Cardiac muscle cell (in vitro differentiated cells and primary cell): Measurements from ENCODE around the gene FBXW5. TPM values are rescaled to one million over a fixed set of nuclear protein-coding genes. Genes with fewer than 3 reads are reported as not detected.

Experiments used
- DNase-seq, 2 donors: peaks; one replicate each; pipeline versions ENCODE4 v3.0.0 to v3.0.0-alpha.2; 2010 to 2017; ENCODE audit warnings: low read depth in 1 of 2, low spot score in 1 of 2
- H3K27ac ChIP-seq: fragments of 200-600 bp; sonication (generic); 2 replicates; pipeline ENCODE4 v1.5.1; 2016
- H3K27me3 ChIP-seq: fragments of 200-600 bp; sonication (generic); 2 replicates; pipeline ENCODE4 v1.6.0; 2016; ENCODE audit warnings: control low read depth
- H3K36me3 ChIP-seq: fragments of 200-600 bp; sonication (generic); 2 replicates; pipeline ENCODE4 v1.5.1; 2016; ENCODE audit warnings: control low read depth
- H3K4me1 ChIP-seq: fragments of 200-600 bp; sonication (generic); 2 replicates; pipeline ENCODE4 v1.8.1; 2017; ENCODE audit warnings: low read depth, mild to moderate bottlenecking, mixed run types
- H3K4me3 ChIP-seq: fragments of 200-600 bp; sonication (generic); 2 replicates; pipeline ENCODE4 v1.5.1; 2016; ENCODE audit warnings: mild to moderate bottlenecking
- H3K9me3 ChIP-seq: fragments of 200-600 bp; sonication (generic); 2 replicates; pipeline ENCODE4 v1.5.1; 2017; ENCODE audit warnings: low read depth, mild to moderate bottlenecking, control low read depth
- polyA plus RNA-seq: library from polyadenylated mRNA; unstranded; fragments of >200 nt; fragmentation: Nextera tagmentation; extraction: Ambion mirVana; gene quantifications from 2 replicates; pipeline ENCODE4 v1.2.1, GENCODE V29; 2016
- total RNA-seq: library from RNA; depleted of rRNA; stranded (reverse); fragments of >200 nt; gene quantifications from 2 replicates; pipeline ENCODE4 v1.2.3, GENCODE V29; 2016
- TF ChIP-seq, protein P1 (sequence below): IDR thresholded peaks from 2 replicates; pipeline ENCODE4 v1.5.1; 2012; ENCODE audit warnings: low read depth, mild to moderate bottlenecking, low read length

Gene FBXW5
- total and polyA plus RNA-seq, 2 experiments from 2014 or later = 119 to 188 TPM

DNA sequence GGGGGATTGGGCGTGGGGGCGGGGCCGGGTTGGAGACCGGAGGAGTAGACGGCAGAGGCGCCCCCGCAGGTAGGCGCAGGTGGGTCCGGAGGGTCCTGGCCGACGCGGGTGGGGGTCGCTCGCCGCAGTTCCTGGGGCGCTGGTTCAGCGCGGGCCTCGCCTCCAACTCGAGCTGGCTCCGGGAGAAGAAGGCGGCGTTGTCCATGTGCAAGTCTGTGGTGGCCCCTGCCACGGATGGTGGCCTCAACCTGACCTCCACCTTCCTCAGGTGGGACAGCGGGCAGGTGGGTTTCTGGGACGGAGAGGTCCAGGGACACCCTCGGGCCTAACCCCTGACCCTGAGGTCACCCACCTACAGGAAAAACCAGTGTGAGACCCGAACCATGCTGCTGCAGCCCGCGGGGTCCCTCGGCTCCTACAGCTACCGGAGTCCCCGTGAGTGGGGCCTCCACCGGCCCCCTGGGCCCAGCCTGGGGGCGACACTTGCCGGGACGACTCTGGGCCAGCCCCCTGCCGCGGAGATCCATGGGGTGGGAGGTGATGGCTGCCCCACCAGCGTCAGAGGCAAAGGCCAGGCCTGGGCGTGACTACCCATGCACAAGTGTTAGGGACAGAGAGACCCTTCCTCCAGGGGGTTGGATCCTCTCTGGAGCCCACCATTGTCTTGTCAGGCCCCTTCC, 34.5 kb upstream of the FBXW5 start:
- H3K36me3 ChIP-seq = no peaks in the 10 kb centered on the region
- DNase-seq = no peak
- H3K4me3 ChIP-seq = no peak overlapping the region
- TF ChIP-seq, protein P1, sequence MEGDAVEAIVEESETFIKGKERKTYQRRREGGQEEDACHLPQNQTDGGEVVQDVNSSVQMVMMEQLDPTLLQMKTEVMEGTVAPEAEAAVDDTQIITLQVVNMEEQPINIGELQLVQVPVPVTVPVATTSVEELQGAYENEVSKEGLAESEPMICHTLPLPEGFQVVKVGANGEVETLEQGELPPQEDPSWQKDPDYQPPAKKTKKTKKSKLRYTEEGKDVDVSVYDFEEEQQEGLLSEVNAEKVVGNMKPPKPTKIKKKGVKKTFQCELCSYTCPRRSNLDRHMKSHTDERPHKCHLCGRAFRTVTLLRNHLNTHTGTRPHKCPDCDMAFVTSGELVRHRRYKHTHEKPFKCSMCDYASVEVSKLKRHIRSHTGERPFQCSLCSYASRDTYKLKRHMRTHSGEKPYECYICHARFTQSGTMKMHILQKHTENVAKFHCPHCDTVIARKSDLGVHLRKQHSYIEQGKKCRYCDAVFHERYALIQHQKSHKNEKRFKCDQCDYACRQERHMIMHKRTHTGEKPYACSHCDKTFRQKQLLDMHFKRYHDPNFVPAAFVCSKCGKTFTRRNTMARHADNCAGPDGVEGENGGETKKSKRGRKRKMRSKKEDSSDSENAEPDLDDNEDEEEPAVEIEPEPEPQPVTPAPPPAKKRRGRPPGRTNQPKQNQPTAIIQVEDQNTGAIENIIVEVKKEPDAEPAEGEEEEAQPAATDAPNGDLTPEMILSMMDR = no peak
- peaks cover 10% of the 10 kb centered on the region for H3K4me1 ChIP-seq
- H3K27ac ChIP-seq = no peak overlapping the region
- H3K9me3 ChIP-seq = no peaks in the 10 kb centered on the region
- peaks cover 12% of the 10 kb centered on the region for H3K27me3 ChIP-seq

DNA sequence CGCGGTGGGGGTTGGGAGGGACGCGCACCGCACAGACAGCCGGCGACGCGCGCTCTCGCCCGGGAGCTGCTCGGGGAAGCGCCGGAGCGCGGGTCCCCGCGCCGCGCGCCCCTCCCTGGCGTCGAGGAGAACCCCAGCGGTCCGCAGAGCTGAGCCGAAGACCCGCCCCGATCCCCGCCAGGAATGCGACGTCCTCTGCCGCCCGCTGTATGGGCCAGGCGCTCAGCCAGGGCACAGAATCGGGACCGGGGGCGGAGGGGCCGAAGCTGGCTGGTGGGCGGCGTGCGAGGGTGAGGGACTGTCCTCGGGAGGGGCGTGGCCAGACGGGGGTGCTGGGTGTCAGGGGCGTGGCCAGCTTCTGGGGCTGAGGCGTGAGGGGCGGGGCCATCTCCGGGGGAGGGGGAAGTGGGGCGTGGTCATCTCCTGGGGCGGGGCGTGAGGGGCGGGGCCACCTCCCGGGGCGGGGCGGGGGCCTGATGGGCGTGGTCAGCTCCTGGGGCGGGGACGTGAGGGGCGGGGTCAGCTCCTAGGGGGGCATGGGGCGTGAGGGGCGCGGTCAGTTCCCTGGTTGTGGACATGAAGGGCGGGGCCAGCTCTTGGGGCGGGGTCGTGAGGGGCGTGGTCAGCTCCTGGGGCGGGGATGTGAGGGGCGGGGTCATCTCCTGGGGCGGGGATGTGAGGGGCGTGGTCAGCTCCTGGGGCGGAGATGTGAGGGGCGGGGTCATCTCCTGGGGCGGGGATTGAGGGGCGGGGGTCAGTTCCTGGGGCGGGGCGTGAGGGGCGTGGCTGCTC, 33.7 kb upstream of the FBXW5 start:
- Histone ChIP-seq H3K27ac (no peak overlapping the region), H3K9me3 (no peaks in the 10 kb centered on the region), H3K36me3 (no peaks in the 10 kb centered on the region), H3K27me3 (peaks cover 4% of the 10 kb centered on the region), H3K4me1 (peaks cover 10% of the 10 kb centered on the region), H3K4me3 (peak overlapping the region; percentile 22)
- TF ChIP-seq, protein P1 = no peak
- DNase-seq = peak; percentile 76 to 88

DNA sequence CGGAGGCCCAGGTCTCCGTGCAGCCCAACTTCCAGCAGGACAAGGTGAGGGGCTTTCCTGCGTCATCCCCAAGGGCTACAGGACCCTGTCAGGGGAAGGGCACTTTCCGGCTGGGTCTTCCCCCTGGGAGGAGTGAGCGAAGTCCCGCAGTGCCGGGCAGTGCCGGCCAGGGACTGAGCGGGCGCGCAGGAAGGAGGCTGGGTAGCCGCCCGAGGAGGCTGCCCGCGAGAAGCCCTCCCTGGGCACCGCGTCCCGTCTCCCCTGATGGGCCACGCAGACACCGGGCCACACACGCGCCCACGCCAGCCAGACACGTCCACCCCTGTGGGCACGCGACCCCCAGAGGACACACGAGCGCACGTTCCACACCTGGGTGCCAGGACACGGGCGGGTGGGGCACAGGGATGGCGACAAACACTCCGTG, 33.1 kb upstream of the FBXW5 start:
- Histone ChIP-seq H3K27me3 (peaks cover 2% of the 10 kb centered on the region), H3K4me1 (peaks cover 10% of the 10 kb centered on the region), H3K36me3 (no peaks in the 10 kb centered on the region), H3K4me3 (peak overlapping the region; percentile 22), H3K27ac (no peak overlapping the region), H3K9me3 (no peaks in the 10 kb centered on the region)
- peak in 1 of 2 donors; percentile 14 for DNase-seq
- TF ChIP-seq, protein P1 = no peak

DNA sequence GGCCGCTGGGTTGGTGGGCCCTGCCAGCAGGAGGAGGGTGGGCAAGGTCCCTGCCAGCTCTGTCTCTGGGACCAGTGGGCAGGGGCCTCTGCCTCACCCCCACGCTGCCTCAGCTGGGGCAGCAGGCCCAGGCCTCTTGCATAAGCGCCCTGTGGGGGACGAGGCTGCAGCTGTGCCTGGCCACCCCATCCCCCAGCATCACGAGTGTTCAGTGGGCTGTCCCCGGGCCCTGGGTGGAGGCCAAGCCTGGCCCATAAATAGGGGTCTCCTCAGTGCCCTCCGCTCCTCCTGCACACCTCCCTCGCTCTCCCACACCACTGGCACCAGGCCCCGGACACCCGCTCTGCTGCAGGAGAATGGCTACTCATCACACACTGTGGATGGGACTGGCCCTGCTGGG, 32.7 kb upstream of the FBXW5 start, which contains the start of gene PTGDS:
PTGDS (plus strand) TSS at position 282 of the 400 bp plus-strand sequence; CDS start at position 357, 75 bp downstream.
- Histone ChIP-seq H3K36me3 (no peaks in the 10 kb centered on the region), H3K27me3 (peaks cover 2% of the 10 kb centered on the region), H3K4me1 (peaks cover 10% of the 10 kb centered on the region), H3K4me3 (peak within 1 kb of the TSS; percentile 22), H3K9me3 (no peaks in the 10 kb centered on the region), H3K27ac (no peak within 1 kb of the TSS)
- peak in 1 of 2 donors; percentile 83 for DNase-seq
- TF ChIP-seq, protein P1 = no peak

DNA sequence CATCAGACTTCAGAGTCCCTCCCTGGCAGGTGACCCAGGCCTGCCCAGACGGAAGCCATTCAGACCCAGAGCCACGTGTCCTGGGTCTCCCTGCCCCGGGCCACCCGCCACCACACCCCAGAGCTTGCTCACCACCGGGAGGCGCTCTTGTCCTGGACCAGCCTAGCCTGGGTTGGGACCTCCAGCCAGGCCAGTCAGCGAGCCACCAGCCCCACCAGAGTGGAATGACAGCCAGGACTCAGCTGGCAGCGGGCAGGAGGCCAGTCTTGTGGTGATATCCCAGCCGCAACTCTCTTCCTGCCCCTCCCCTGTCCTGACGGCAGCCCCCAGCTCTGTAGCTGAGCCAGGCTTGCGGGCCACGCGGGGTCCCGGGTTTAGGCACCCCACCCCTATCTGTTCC, 31.1 kb upstream of the FBXW5 start:
- peak in 1 of 2 donors; percentile 36 for DNase-seq
- TF ChIP-seq, protein P1 = peak; percentile 30
- H3K4me3 ChIP-seq = no peak overlapping the region

More for the DNA sequence above, 31.1 kb upstream of the FBXW5 start:
- H3K9me3 ChIP-seq = no peaks in the 10 kb centered on the region
- peaks cover 2% of the 10 kb centered on the region for H3K27me3 ChIP-seq
- H3K27ac ChIP-seq = no peak overlapping the region
- H3K36me3 ChIP-seq = no peaks in the 10 kb centered on the region
- H3K4me1 ChIP-seq = no peaks in the 10 kb centered on the region
